ENCODE measurements around the gene CNPY4. TPM values are rescaled to one million over a fixed set of nuclear protein-coding genes. Genes with fewer than 3 reads are reported as not detected.

CNPY4 gene
- total RNA-seq, 1 experiment from 2014 or later = 10.4 TPM

DNA sequence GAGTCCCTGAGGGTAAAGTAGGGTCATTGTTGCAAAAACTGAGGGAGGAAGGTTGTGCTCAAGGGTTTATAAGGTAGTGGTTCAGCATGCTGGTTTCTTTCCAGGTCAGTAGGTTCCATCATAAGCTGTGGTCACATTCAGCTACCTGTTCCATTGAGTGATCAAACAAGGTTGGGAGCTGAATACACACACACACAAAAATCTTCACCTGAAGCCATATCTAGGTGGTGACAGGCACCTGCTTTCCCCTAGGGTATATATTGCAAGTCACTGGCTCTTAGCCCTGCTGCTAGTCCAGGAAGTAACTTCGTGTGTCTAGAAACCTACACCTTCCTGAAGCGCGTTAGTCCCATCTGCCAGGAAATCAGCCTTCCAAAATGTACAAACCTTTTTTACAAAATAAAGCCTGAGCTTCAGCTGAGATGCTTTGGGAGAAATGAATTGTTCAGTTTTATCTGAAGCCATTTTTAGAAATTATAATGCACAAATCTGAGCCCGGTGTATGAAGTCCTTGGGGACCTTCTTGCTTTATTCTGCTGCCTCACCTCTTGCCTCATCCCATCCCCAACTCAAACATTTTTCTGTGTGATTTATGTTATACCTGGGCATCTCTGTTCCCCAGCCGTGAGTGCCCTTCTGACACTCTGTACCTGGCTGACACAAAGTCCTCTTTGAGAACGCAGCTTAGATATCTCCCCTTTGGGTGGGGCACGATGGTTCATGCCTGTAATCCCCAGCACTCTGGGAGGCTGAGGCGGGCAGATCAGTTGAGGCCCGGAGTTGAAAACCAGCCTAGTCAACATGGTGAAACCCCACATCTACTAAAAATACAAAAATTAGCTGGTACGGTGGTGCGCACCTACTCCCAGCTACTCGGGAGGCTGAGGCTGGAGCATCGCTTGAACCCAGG, 18.7 kb downstream of the CNPY4 start:
- Histone ChIP-seq H3K79me2 (ENCODE audit: insufficient read depth, low read length) (no peaks in the 10 kb centered on the region), H3K14ac (ENCODE audit: insufficient read depth, low read length) (no peak overlapping the region), H3T11ph (ENCODE audit: low read length) (no peak overlapping the region), H3K56ac (ENCODE audit: insufficient read length, low read depth, low read length) (no peak overlapping the region), H2BK12ac (ENCODE audit: insufficient read length, low read depth, low read length) (no peak overlapping the region), H2AFZ (ENCODE audit: low read length) (no peak overlapping the region), H4K91ac (ENCODE audit: insufficient read length, low read depth, low read length) (no peak overlapping the region), H3K23me2 (ENCODE audit: insufficient read length, low read depth, low read length, poor library complexity, severe bottlenecking) (no peaks in the 10 kb centered on the region), H4K5ac (ENCODE audit: insufficient read length, low read depth, low read length) (no peak overlapping the region), H2BK20ac (ENCODE audit: low read depth, low read length, poor library complexity, severe bottlenecking) (no peak overlapping the region), H3K4me2 (ENCODE audit: insufficient read depth, insufficient read length, low read length) (no peak overlapping the region), H3K23ac (ENCODE audit: insufficient read length, low read depth, low read length) (no peak overlapping the region), H3K4ac (ENCODE audit: low read depth, low read length) (no peak overlapping the region), H2BK5ac (ENCODE audit: insufficient read length, low read length) (no peak overlapping the region), H2BK15ac (ENCODE audit: low read depth, low read length) (no peak overlapping the region), H4K20me1 (ENCODE audit: control insufficient read depth, insufficient read depth, insufficient read length) (no peaks in the 10 kb centered on the region), H3K79me1 (ENCODE audit: insufficient read depth, low read depth, low read length, poor library complexity, severe bottlenecking) (no peaks in the 10 kb centered on the region), H3K27ac (ENCODE audit: insufficient read length, low read depth, low read length) (no peak overlapping the region), H2AK5ac (ENCODE audit: insufficient read length, low read length) (no peak overlapping the region), H3K4me1 (ENCODE audit: insufficient read depth, low read length) (no peaks in the 10 kb centered on the region), H4K8ac (replicated peaks; ENCODE audit: insufficient read length, low read depth, low read length) (no peak overlapping the region), H3K18ac (ENCODE audit: insufficient read length, low read depth, low read length) (no peak overlapping the region), H3K27me3 (ENCODE audit: insufficient read depth, low read length) (no peaks in the 10 kb centered on the region), H2BK120ac (ENCODE audit: low read depth, low read length, poor library complexity, severe bottlenecking) (no peak overlapping the region), H3K9me3 (ENCODE audit: control insufficient read depth, low read depth, low read length) (no peaks in the 10 kb centered on the region), H3K9ac (ENCODE audit: extremely low read depth, insufficient read length, low read length) (no peak overlapping the region)
- TF ChIP-seq CTCF (conservative IDR thresholded peaks at IDR 0.05) = no peak
- Mint-ChIP-seq H3K27ac (no peak overlapping the region; a peak in 1 of 7 replicates), H3K27me3 (ENCODE audit: low read depth) (peaks cover 7% of the 10 kb centered on the region), H3K4me1 (peaks cover 3 to 5% of the 10 kb centered on the region in 2 experiments), H3K36me3 (ENCODE audit: insufficient read depth in 1 of 3, low read depth in 3 of 3) (no peaks in the 10 kb centered on the region), H3K9me3 (no peaks in the 10 kb centered on the region), H3K4me3 (no peak overlapping the region)
- no CpG with 5 or more reads among the region's 13 CpGs for WGBS (ENCODE audit: extremely low coverage, insufficient read length, low lambda C conversion rate)
- DNase-seq = no peak

All from H9 (cell line).